Upper lobe of left lung (tissue), 4 donors: ENCODE results near the gene PDE1A.

Source experiments
- CTCF ChIP-seq, 6 experiments: fragments of 450-650 bp in 4 of 6; fragments of 200-600 bp in 2 of 6; sonication (generic) in 2 of 6; IDR thresholded peaks; one replicate each; pipeline ENCODE4 v1.5.1; 2016 to 2019; ENCODE audit warnings: antibody characterized with exemption in 6 of 6
- POLR2AphosphoS5 ChIP-seq, 2 donors: sonication (generic); formaldehyde crosslinking; IDR thresholded peaks; one replicate each; pipeline ENCODE4 v1.5.1; 2017; ENCODE audit warnings: antibody characterized with exemption in 2 of 2

- TF ChIP-seq POLR2AphosphoS5 (IDR thresholded peaks at IDR 0.05) (no peak), CTCF (IDR thresholded peaks at IDR 0.05) (no peak)
Observed at GRCh38 chr2:182404975-182405561, 21.8 kb downstream of the PDE1A start.
